ENCODE data around the gene PERM1.

Gene PERM1

DNA sequence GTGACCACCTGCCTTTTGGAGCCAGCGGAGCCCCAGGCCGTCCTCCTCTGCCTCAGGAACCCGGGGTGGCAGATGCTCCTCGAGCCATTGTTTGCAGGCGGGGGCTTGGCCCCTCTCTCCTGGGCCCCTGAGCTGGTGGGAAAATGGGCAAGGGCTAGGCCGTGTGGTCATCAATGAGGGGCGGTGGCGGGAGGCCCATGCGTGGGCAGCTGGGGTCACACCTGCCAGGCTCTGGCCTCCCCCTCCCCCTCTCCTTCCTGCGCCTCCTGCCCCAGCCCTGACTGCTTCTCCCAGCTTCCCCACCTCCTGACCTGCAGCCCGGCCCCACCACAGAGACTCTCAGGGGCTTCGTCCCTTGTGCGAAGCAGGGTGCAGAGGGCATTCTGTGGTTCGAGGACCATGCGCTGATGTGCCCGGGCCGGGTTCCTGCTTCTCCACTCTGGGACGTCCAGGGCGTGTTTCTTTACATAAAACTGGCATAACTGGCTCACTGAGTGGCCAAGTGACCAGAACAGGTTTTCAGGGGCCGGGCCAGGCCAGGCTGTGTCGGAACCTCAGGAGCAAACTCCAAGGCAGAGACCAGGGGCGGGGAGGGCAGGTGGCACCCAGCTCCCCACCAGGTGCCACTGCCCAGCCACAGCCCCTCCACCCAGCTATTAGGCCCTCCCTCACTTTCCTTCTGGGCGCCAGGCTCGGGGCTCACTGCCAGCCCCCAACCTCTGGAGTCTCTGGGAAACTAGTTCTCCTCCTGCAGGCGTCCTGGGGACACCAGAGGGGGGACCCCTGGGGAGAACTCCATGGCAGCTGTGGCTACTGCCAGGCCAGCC is 48.9 kb downstream of the PERM1 start:
- DNase-seq: no peak

- no peak for DNase-seq
These were observed 49.8 kb downstream of the PERM1 start for GRCh38 chr1:932173-932510.

DNA sequence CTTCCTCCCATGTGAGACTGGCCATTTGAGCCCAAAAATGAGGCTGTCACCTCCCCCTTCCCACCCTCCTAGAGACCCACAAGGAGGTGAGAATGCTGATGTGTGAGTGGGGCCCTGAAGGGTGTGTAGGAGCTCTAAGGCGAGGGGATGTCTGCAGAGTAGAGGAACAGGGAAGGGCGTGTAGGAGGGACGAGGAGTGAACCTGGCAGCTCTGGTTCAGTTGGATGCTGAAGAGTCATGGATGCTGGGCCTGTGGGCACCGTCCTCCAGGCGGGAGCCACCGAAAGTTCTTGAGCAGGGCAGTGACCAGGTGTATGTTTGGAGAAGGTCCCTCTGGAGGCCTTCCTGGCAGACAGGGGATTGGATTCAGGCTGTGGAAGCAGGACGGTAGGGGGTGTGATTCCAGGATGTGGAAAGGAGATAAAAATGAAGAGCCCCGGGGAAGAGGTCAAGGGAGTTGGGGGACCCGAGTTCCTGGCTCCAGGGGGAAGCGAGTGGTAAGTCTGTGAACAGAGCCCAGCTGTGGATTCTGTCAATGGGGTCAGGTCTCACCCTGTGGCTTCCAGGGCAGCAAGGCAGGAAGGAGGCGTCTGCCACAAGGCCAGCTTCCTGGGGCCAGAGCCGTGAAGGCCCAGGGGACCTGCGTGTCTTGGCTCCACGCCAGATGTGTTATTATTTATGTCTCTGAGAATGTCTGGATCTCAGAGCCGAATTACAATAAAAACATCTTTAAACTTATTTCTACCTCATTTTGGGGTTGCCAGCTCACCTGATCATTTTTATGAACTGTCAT is 50.3 kb downstream of the PERM1 start:
- DNase-seq: no peak

- DNase-seq: no peak
These were observed 51.2 kb downstream of the PERM1 start for GRCh38 chr1:930633-931138.

GRCh38 chr1:929712-930632 is 51.9 kb downstream of the PERM1 start:
- DNase-seq: no peak

- DNase-seq: no peak
These were observed 52.9 kb downstream of the PERM1 start for GRCh38 chr1:928825-929661.

GRCh38 chr1:927748-928147 is 54.1 kb downstream of the PERM1 start:
- DNase-seq: no peak

DNA sequence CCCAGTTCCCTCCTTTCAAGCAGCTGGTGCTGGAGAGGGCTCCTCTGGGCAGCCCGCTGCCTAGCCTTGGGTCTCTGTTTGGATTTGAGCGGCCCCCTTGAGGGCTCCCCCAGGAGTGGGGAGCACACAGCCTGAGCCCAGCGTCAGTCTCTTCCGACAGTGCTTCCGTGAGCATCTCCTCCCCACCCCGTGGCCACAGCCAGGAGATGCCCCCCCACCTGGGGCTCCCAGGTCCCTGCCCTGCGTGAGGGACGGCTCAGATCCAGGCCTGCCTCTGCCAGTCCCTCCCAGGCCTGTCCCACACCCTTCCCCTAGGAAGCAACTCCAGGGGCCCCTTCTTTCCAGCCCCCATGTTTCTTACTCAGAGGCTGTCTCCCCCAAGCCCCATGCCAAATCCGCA is 54.7 kb downstream of the PERM1 start:
- no peak for DNase-seq

GRCh38 chr1:925561-926421 is 56.1 kb downstream of the PERM1 start:
- DNase-seq: no peak

Data from stimulated activated CD4-positive, alpha-beta T cell treated with anti-CD3 and anti-CD28 coated beads, Interleukin-2, amount 100 ng/mL, for 24 hours (primary cell).